GM23338 (cell line): ENCODE results near the gene ICOS. TPM values are rescaled to one million over a fixed set of nuclear protein-coding genes. Genes with fewer than 3 reads are reported as not detected.

ENCODE experiments used
- ATAC-seq: fragments of 200-7000 bp; cut with Tn5 transposase; 3 replicates; pipeline ENCODE4 v1.9.1; 2020
- DNase-seq: peaks from one replicate; pipeline ENCODE4 v3.0.0-alpha.2; 2015; ENCODE audit warnings: low spot score
- H2AFZ ChIP-seq: fragments of 200-600 bp; sonication (generic); 2 replicates; pipeline ENCODE4 v1.8.0; 2016; ENCODE audit warnings: antibody characterized with exemption, mild to moderate bottlenecking, moderate library complexity
- H3F3A ChIP-seq: fragments of 200-600 bp; sonication (generic); replicated peaks from 2 replicates; pipeline ENCODE4 v1.8.0; 2017; ENCODE audit warnings: antibody characterized with exemption, mixed run types, low read depth
- H3K27ac ChIP-seq: fragments of 200-600 bp; sonication (generic); 2 replicates; pipeline ENCODE4 v1.6.1; 2016; ENCODE audit warnings: low read depth
- H3K27me3 ChIP-seq: fragments of 200-600 bp; sonication (generic); 2 replicates; pipeline ENCODE4 v1.8.0; 2016; ENCODE audit warnings: mild to moderate bottlenecking, mixed run types, moderate library complexity; ENCODE audit not compliant: insufficient read depth
- H3K36me3 ChIP-seq: fragments of 200-600 bp; sonication (generic); 2 replicates; pipeline ENCODE4 v1.8.0; 2016; ENCODE audit warnings: mild to moderate bottlenecking; ENCODE audit not compliant: insufficient read depth
- H3K4me1 ChIP-seq: fragments of 200-600 bp; sonication (generic); 2 replicates; pipeline ENCODE4 v1.8.0; 2016; ENCODE audit warnings: mild to moderate bottlenecking, moderate library complexity; ENCODE audit not compliant: insufficient read depth
- H3K4me2 ChIP-seq: fragments of 200-600 bp; sonication (generic); 2 replicates; pipeline ENCODE4 v1.7.1; 2017; ENCODE audit warnings: mixed run types
- H3K4me3 ChIP-seq: fragments of 200-600 bp; sonication (generic); 2 replicates; pipeline ENCODE4 v1.6.1; 2016; ENCODE audit warnings: mixed run types
- H3K79me2 ChIP-seq: fragments of 200-600 bp; sonication (generic); replicated peaks from 2 replicates; pipeline ENCODE4 v1.8.0; 2017; ENCODE audit warnings: mild to moderate bottlenecking; ENCODE audit not compliant: insufficient read depth
- H3K9me2 ChIP-seq: fragments of 200-600 bp; sonication (generic); 2 replicates; pipeline ENCODE4 v1.8.0; 2017; ENCODE audit not compliant: insufficient read depth
- H4K20me1 ChIP-seq: fragments of 200-600 bp; sonication (generic); replicated peaks from 2 replicates; pipeline ENCODE4 v1.8.0; 2017; ENCODE audit warnings: mild to moderate bottlenecking; ENCODE audit not compliant: insufficient read depth
- H3K27ac Mint-ChIP-seq: 2 replicates; pipeline ENCODE4 v1.8.0; 2020; ENCODE audit warnings: inconsistent platforms, mild to moderate bottlenecking, moderate library complexity, mixed read lengths
- H3K27me3 Mint-ChIP-seq: 3 replicates; pipeline ENCODE4 v1.8.0; 2022; ENCODE audit warnings: low read depth, mild to moderate bottlenecking, moderate library complexity, mixed read lengths, inconsistent platforms; ENCODE audit not compliant: insufficient read depth, poor library complexity
- H3K36me3 Mint-ChIP-seq: 3 replicates; pipeline ENCODE4 v1.8.0; 2021; ENCODE audit warnings: low read depth, mild to moderate bottlenecking, inconsistent platforms, moderate library complexity, mixed read lengths
- H3K4me1 Mint-ChIP-seq: 3 replicates; pipeline ENCODE4 v1.8.0; 2020; ENCODE audit warnings: mild to moderate bottlenecking, inconsistent platforms, mixed read lengths
- H3K4me3 Mint-ChIP-seq: 3 replicates; pipeline ENCODE4 v1.8.0; 2021; ENCODE audit warnings: moderate library complexity, mild to moderate bottlenecking, inconsistent platforms, mixed read lengths
- H3K9me3 Mint-ChIP-seq: 3 replicates; pipeline ENCODE4 v1.8.0; 2020; ENCODE audit warnings: moderate library complexity, mild to moderate bottlenecking, inconsistent platforms, mixed read lengths
- ETS1 ChIP-seq: IDR thresholded peaks from 2 replicates; pipeline ENCODE4 v1.6.1; 2016; ENCODE audit warnings: antibody characterized with exemption
- EZH2phosphoT487 ChIP-seq: fragments of 200-600 bp; sonication (generic); IDR thresholded peaks from one replicate; pipeline ENCODE4 v1.8.1; 2018; ENCODE audit warnings: antibody characterized with exemption; ENCODE audit not compliant: unreplicated experiment
- ZNF331 ChIP-seq: fragments of 250-450 bp; sonication (Bioruptor Pico); IDR thresholded peaks from 2 replicates; pipeline ENCODE4 v1.5.0; 2020; ENCODE audit warnings: low read depth, mild to moderate bottlenecking, moderate library complexity
- ZNF462 ChIP-seq: fragments of 250-450 bp; sonication (Bioruptor Pico); IDR thresholded peaks from 2 replicates; pipeline ENCODE4 v1.5.0; 2020; ENCODE audit warnings: mild to moderate bottlenecking, moderate library complexity
- polyA plus RNA-seq: library from polyadenylated mRNA; unstranded; fragments of >200 nt; fragmentation: Nextera tagmentation; extraction: Ambion mirVana; gene quantifications from 2 replicates; pipeline ENCODE4 v1.2.1, GENCODE V29; 2016
- total RNA-seq: library from RNA; depleted of rRNA; stranded (reverse); fragments of >200 nt; shearing (Covaris generic); gene quantifications from 2 replicates; pipeline ENCODE4 v1.2.3, GENCODE V29; 2014

The ICOS gene
- total and polyA plus RNA-seq, 2 experiments from 2014 or later = not detected

DNA sequence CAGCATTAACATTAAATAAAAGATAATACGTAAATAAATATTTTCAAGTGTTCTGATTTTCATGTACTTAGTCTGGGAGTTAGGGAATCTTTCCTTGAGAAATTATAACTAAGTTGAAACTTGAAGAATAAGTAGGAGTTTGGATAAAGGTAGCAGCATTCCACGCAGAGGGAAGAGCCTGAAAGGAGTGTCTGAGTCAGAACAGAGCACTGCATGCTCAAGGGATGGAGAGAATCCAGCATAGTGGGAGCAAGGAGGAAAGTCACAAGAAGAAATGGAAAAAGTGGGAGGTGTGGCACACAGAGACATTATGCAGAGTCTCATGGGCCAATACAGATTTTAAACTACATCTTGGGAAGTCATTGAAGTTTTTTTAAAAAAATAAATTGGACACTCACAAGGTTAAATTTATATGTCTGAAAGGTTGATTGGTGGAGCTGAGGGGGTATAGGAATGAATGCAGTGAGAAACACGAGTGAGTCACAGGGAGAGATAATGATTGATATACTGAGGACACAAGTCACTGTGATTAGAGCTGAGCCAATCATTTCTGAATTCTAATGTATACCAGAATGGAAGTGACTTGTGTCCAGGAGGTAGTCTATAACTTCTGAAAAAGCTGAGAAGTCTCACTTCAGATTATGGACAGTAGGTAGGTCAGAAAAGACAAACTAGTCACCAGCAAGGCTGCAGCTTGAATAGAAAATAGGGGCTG, 66.9 kb downstream of the ICOS start:
- no peak overlapping the region for H3K4me3 ChIP-seq
- H3K79me2 ChIP-seq = no peaks in the 10 kb centered on the region
- H3K27me3 Mint-ChIP-seq = no peaks in the 10 kb centered on the region
- no peaks in the 10 kb centered on the region; the same call in 2 of the 3 replicates for H3K9me3 Mint-ChIP-seq
- no peaks in the 10 kb centered on the region; the same call in 1 of the 2 replicates for H3K9me2 ChIP-seq
- no peaks in the 10 kb centered on the region for H3F3A ChIP-seq
- no peaks in the 10 kb centered on the region for H3K36me3 ChIP-seq
- H3K4me2 ChIP-seq = no peak overlapping the region
- H3K4me1 ChIP-seq = no peaks in the 10 kb centered on the region
- no peaks in the 10 kb centered on the region for H3K27me3 ChIP-seq
- H3K4me3 Mint-ChIP-seq = no peak overlapping the region
- no peak for ATAC-seq
- H2AFZ ChIP-seq = no peak overlapping the region
- H4K20me1 ChIP-seq = no peaks in the 10 kb centered on the region
- no peaks in the 10 kb centered on the region for H3K36me3 Mint-ChIP-seq
- no peak for DNase-seq
- no peak overlapping the region for H3K27ac Mint-ChIP-seq
- no peaks in the 10 kb centered on the region for H3K4me1 Mint-ChIP-seq
- TF ChIP-seq ZNF331 = no peak
- no peak for TF ChIP-seq EZH2phosphoT487
- TF ChIP-seq ZNF462 = no peak
- TF ChIP-seq ETS1 = no peak
- H3K27ac ChIP-seq = no peak overlapping the region
